ENCODE measurements around the gene UPK1A.

UPK1A gene

GRCh38 chr19:35710784-35711723 lies 44.7 kb downstream of the UPK1A start:
- TF ChIP-seq CTCF (IDR thresholded peaks at IDR 0.05; ENCODE audit: extremely low read depth, missing control alignments) = no peak
- peak; percentile 71 for DNase-seq (ENCODE audit: low spot score)

GRCh38 chr19:35712567-35713505 lies 46.5 kb downstream of the UPK1A start:
- peak; percentile 86 for DNase-seq (ENCODE audit: low spot score)
- no peak for TF ChIP-seq CTCF (IDR thresholded peaks at IDR 0.05; ENCODE audit: extremely low read depth, missing control alignments)

- DNase-seq (ENCODE audit: low spot score) = no peak
- TF ChIP-seq CTCF (IDR thresholded peaks at IDR 0.05; ENCODE audit: extremely low read depth, missing control alignments) = no peak
Measured at GRCh38 chr19:35713506-35713850, 47.2 kb downstream of the UPK1A start.

- DNase-seq (ENCODE audit: low spot score) = no peak
Measured at GRCh38 chr19:35713904-35714495, 47.7 kb downstream of the UPK1A start.

GRCh38 chr19:35714601-35715354 lies 48.5 kb downstream of the UPK1A start:
- TF ChIP-seq CTCF (IDR thresholded peaks at IDR 0.05; ENCODE audit: extremely low read depth, missing control alignments) = peak; percentile 11
- no peak for DNase-seq (ENCODE audit: low spot score)

More at GRCh38 chr19:35713904-35714495, 47.7 kb downstream of the UPK1A start:
- no peak for TF ChIP-seq CTCF (IDR thresholded peaks at IDR 0.05; ENCODE audit: extremely low read depth, missing control alignments)

GRCh38 chr19:35715355-35715809 lies 49.1 kb downstream of the UPK1A start:
- TF ChIP-seq CTCF (IDR thresholded peaks at IDR 0.05; ENCODE audit: extremely low read depth, missing control alignments) = no peak

More at GRCh38 chr19:35715355-35715809, 49.1 kb downstream of the UPK1A start:
- no peak for DNase-seq (ENCODE audit: low spot score)

Measured in GM20000 (cell line).